Measurements from ENCODE around the gene DUSP22.

The DUSP22 gene

GRCh38 chr6:352896-353470, 60.7 kb downstream of the DUSP22 start:
- no peak for DNase-seq (ENCODE audit: low spot score)

GRCh38 chr6:353642-354614, 61.6 kb downstream of the DUSP22 start:
- no peak for DNase-seq (ENCODE audit: low spot score)

GRCh38 chr6:354631-355280, 62.5 kb downstream of the DUSP22 start:
- no peak for DNase-seq (ENCODE audit: low spot score)

GRCh38 chr6:355373-356208, 63.3 kb downstream of the DUSP22 start:
- DNase-seq (ENCODE audit: low spot score), result no peak

- no peak for DNase-seq (ENCODE audit: low spot score)
Observed at GRCh38 chr6:356828-357251, 64.6 kb downstream of the DUSP22 start.

GRCh38 chr6:357261-357790, 65.0 kb downstream of the DUSP22 start:
- DNase-seq (ENCODE audit: low spot score), result no peak

GRCh38 chr6:357791-358341, 65.6 kb downstream of the DUSP22 start:
- DNase-seq (ENCODE audit: low spot score), result no peak

GRCh38 chr6:358432-358831, 66.1 kb downstream of the DUSP22 start:
- DNase-seq (ENCODE audit: low spot score), result no peak

GRCh38 chr6:358847-359246, 66.6 kb downstream of the DUSP22 start:
- no peak for DNase-seq (ENCODE audit: low spot score)

- no peak for DNase-seq (ENCODE audit: low spot score)
Observed at GRCh38 chr6:359261-360035, 67.2 kb downstream of the DUSP22 start.

- DNase-seq (ENCODE audit: low spot score), result no peak
Observed at GRCh38 chr6:360349-360748, 68.1 kb downstream of the DUSP22 start.

- DNase-seq (ENCODE audit: low spot score), result no peak
Observed at GRCh38 chr6:360764-361373, 68.6 kb downstream of the DUSP22 start.

- DNase-seq (ENCODE audit: low spot score), result no peak
Observed at GRCh38 chr6:361411-362132, 69.3 kb downstream of the DUSP22 start.

- DNase-seq (ENCODE audit: low spot score), result no peak
Observed at GRCh38 chr6:362231-362923, 70.1 kb downstream of the DUSP22 start.

GRCh38 chr6:362924-363249, 70.6 kb downstream of the DUSP22 start:
- DNase-seq (ENCODE audit: low spot score), result no peak

- no peak for DNase-seq (ENCODE audit: low spot score)
Observed at GRCh38 chr6:363291-363690, 71.0 kb downstream of the DUSP22 start.

GRCh38 chr6:363909-364308, 71.6 kb downstream of the DUSP22 start:
- DNase-seq (ENCODE audit: low spot score), result no peak

GRCh38 chr6:364609-365540, 72.6 kb downstream of the DUSP22 start:
- DNase-seq (ENCODE audit: low spot score), result no peak

Measured in putamen (tissue), 1 donor.